DOHH2 (cell line): ENCODE results near the gene HES1.

Source experiments
- EZH2phosphoT487 ChIP-seq: fragments of 200-600 bp; sonication (generic); IDR thresholded peaks from 2 replicates; pipeline ENCODE4 v1.6.1; 2017; ENCODE audit warnings: borderline replicate concordance, mild to moderate bottlenecking, antibody characterized with exemption, low read length, moderate library complexity, mixed read lengths
- TF ChIP-seq, protein P1 (sequence below): fragments of 200-600 bp; sonication (generic); IDR thresholded peaks from one replicate; pipeline ENCODE4 v1.5.1; 2014; ENCODE audit warnings: antibody characterized with exemption, mild to moderate bottlenecking, low read depth, low read length; ENCODE audit not compliant: poor library complexity, severe bottlenecking

- TF ChIP-seq, protein P1, sequence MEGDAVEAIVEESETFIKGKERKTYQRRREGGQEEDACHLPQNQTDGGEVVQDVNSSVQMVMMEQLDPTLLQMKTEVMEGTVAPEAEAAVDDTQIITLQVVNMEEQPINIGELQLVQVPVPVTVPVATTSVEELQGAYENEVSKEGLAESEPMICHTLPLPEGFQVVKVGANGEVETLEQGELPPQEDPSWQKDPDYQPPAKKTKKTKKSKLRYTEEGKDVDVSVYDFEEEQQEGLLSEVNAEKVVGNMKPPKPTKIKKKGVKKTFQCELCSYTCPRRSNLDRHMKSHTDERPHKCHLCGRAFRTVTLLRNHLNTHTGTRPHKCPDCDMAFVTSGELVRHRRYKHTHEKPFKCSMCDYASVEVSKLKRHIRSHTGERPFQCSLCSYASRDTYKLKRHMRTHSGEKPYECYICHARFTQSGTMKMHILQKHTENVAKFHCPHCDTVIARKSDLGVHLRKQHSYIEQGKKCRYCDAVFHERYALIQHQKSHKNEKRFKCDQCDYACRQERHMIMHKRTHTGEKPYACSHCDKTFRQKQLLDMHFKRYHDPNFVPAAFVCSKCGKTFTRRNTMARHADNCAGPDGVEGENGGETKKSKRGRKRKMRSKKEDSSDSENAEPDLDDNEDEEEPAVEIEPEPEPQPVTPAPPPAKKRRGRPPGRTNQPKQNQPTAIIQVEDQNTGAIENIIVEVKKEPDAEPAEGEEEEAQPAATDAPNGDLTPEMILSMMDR, result no peak
- no peak for TF ChIP-seq EZH2phosphoT487
Measured at GRCh38 chr3:194130807-194131589, 5.0 kb upstream of the HES1 start.
